IPS-NIHi7 (cell line): ENCODE results near the gene ARX.

Experiments used
- DNase-seq: peaks from one replicate; pipeline ENCODE4 v3.0.0; 2012; ENCODE audit warnings: mixed read lengths; ENCODE audit errors: extremely low spot score

ARX gene

DNA sequence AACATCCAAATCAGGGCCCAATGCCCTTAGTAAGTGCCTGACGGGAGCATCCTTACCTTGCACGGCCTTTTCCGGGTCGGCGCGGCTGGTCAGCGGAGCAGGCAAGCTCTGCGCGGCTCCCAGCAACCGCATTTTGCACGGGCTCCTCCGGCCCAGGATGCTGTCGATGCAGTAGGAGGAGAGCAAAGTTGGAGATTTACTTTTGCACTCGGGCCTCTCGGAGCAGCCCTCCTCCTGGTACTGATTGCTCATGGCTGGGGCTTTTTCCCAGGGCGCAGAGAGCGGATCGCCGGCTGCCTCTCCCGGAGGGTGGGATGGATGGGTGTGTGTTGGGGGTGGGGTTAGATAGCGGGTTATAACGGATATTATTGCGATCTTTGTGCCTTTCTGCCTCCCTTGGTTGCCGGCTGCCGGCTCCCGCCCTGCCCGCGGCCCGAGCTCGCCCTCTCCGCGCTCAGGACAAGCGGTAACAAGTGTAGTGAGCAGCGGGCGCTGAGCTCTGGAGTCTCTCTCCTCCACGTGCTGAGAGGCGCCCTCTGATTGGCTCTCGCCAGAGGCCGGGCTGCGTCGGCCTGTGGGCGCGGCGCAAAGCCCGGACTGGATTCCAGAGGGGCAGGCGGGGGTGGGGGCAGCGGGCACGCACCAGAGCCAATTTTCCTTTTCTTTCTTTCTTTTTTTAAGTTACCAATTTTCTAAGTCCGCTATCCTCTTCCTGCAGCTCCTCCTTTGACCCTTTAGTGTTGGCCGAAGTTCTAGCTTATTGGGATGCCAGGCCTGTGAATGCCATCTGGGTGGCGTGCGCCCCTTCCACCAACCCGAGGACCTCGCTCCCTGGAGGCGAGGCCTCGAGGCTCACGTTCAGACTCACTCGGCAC, at the start of gene ARX:
Gene ARX, minus strand, starts transcription at position 480 of the 875 bp plus-strand sequence. Its CDS starts 228 bp downstream, at position 252.
- DNase-seq = peak; percentile 95

GRCh38 chrX:25059273-25059672, 43.5 kb upstream of the ARX start:
- no peak for DNase-seq

- DNase-seq = peak; percentile 31
These were observed 37.2 kb upstream of the ARX start for GRCh38 chrX:25052798-25053534.

GRCh38 chrX:25049971-25050370, 34.2 kb upstream of the ARX start:
- DNase-seq = no peak

GRCh38 chrX:25049357-25049756, 33.6 kb upstream of the ARX start:
- DNase-seq = no peak

GRCh38 chrX:25048178-25048577, 32.4 kb upstream of the ARX start:
- DNase-seq = no peak

DNA sequence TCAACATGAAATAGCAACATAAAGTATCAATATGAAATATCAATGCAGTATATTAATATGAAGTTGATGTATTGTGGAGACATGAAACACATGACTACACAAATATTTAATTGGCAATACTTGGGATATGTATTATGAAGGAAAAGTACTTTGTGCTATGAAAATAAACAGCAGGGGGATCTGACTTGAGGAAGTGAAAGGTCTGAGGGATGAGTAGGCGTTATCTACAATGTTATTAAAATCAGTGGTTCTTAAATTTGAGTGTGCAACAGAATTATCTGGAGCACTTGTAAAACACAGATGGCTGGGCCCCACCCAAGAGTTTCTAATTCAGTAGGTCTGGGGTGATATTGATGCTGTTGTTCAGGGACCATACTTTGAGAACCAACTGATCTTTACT, 27.4 kb upstream of the ARX start:
- no peak for DNase-seq

DNA sequence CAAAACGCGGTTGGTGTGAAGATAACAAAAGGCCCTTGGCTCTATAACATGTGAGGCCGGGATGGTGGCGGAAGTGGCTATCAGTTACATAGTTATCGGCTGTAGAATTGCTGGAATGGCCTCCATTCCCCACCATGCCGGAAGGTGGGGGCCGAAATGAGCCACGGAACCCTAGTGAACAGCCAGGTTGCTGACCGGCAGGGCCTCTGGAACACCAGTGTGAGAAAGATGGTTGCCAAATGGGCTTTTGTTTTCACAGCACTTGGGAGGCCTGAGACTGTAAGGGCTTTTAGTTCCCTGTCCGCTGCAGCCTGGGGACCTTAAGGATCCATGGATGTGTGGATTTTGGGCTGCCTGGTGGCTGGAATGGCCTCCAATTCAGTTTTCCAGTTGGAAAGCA, 23.3 kb upstream of the ARX start:
- no peak for DNase-seq

DNA sequence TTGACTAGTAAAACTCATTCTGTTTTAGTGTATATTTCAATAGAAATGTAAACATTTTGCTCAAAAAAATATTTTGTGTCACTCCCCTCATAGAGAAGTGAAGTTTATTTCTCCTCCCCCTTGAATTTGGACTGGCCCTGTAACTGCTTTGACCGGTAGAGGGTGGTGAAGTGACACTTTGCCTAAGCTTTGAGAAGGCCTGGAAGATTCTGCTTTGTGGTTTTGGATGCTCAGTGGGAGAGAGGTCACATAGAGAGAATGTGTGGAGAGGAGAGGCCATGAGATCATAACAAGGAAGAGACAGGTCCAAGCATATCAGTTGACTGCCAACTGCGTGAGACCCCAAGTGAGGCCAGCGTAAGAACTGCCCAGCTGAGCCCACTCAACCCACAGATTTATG, 19.1 kb upstream of the ARX start:
- DNase-seq = peak; percentile 66

DNA sequence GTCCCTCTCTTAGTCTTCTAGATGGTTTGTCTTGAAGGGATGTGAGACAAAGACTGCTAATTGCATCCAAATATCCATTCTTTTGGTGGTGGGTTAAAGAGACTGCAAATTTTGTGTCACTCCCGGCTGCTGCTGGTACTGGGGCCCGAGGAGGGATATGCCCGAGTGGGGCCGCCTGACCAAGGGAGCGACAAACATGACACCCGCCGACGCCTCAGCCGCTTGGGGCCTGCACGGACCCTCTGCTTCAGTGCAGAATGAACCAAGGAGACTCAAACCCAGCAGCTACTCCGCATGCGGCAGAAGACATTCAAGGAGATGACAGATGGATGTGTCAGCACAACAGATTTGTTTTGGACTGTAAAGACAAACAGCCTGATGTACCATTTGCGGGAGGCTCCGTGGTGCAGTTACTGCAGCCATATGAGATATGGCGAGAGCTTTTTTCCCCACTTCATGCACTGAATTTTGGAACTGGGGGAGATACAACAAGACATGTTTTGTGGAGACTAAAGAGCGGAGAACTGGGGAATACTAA, 13.6 kb upstream of the ARX start:
- no peak for DNase-seq

DNA sequence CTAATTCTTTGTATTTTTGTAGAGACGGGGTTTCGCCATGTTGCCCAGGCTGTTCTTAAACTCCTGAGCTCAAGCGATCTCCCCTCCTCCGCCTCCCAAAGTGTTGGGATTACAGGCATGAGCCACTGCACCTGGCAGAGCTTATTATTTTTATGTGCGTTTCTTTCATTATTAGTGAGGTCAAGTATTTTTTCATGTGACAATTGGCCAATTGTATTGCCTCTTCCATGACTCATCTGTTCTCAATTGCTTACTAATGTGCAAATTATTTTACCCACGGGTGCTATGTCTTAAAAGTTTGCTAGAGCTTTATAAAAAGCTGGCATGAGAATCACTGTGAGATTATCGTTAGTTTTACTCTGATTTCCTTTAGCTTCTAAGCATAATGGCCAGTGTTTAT, 13.0 kb upstream of the ARX start:
- no peak for DNase-seq

- DNase-seq = no peak
These were observed 10.8 kb upstream of the ARX start for GRCh38 chrX:25026576-25026975.

GRCh38 chrX:25025615-25026014, 9.8 kb upstream of the ARX start:
- no peak for DNase-seq

DNA sequence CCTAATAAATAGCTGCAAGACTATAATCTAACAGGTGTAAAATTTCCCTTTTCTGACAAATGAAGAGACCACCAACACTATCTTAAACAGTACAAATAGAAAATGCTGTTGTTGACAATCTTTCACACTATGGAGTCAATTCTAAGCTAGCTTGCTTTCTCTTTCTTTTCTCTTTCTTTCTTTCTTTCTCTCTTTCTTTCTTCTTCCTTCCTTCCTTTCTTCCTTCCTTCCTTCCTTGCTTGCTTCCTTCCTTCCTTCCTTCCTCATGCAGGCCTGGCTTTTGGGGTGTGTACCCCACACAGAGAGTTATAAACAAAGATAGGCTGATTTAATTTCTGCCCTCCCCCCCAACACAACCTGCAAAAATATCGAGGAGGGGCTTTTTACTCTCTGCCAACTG, 8.1 kb upstream of the ARX start:
- DNase-seq = no peak

DNA sequence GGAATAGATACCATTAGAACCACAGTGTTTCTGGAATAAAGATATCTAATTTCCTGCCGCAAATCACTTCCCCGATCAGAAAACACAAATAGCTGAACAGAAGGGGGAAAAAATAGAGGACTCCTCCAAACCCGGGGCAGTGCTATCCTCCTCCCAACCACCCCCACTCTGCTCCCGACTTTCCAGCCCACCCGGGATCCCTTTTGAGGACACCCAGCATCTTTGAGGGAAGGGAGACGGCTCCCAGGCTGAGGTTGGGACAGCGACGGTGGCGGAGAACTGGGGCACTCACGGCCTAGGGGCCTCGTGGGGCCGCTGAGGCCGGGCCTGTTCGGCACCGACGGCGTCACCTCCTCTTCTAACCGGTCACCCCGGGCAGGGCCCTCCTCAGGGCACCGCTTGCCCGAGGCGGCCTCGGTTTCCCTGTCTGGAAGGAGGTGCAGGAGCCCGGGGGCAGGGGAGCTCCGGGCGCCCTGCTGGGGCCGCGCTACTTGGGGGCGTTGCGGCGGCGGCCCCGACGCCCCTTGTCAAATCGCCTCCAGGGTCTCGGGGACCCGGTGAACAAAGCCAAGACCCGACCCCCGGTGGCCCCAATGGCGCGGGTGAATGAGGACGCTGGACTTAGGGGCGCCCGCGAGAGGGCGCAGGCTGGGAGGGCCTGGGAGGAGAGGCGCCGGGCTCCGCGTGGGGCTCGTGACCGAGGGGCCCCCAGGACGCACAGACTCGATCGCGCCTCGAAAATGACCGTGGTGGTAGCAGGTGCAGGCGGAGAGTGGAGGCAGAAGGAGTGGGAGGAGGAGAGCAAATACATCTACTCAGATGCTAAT, 6.9 kb upstream of the ARX start:
- DNase-seq = peak; percentile 25

GRCh38 chrX:25020905-25021449, 5.2 kb upstream of the ARX start:
- peak; percentile 89 for DNase-seq

DNA sequence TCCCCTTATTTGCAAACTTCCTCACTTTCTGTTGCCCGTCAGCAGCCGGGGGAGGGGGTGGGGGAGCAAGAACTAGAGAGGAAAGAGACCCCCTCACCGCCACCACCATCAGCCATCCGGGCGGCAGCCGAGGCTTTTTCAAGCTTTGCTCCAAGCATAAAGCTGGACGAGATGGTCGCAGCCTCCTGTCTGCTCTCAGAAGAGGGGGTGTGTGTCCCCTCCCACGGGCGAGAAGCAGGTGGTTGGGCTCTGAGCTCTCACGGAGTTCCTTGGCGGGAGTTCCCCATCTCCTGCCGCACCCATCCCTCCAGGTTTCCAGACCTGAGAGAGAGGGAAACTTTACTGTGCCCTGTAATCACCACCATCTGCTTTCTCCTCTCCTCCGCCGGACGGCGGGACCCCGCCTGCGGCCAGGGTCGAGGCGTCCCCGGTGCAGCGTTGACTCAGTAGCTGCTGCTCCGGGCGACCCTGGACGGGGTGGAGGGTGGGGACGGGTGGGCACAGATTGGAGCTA, 4.7 kb upstream of the ARX start:
- peak; percentile 50 for DNase-seq

GRCh38 chrX:25019707-25020390, 4.1 kb upstream of the ARX start:
- no peak for DNase-seq

DNA sequence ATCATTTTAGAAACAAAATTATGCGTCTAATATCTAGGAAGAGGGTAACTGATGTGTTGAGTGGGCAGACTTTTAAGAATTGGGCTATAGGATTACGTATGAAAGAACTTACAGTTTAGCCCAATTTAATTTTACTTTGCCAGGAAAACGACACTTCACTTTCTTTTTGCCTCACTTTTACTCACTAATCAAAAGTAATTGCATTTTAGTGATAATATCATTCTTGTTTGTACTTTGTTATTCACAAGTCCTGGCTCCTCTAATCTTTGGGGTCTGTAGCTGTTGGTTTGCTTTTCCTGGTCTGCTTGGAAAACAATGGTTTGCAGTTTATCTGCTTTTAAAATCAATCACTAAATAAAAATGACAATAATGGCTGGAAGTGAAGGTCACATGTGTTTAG, 2.9 kb upstream of the ARX start:
- DNase-seq = no peak

- DNase-seq = no peak
These were observed 2.0 kb upstream of the ARX start for GRCh38 chrX:25017667-25018247.
